Lower lobe of right lung (tissue), 2 donors: ENCODE results near the gene VARS1. TPM values are rescaled to one million over a fixed set of nuclear protein-coding genes. Genes with fewer than 3 reads are reported as not detected.

Experiments used
- ATAC-seq, 2 donors: fragments of 200-7000 bp; cut with Tn5 transposase; one replicate each; pipeline ENCODE4 v1.9.1; 2020 to 2022; ENCODE audit warnings: mild to moderate bottlenecking in 2 of 2, moderate library complexity in 2 of 2
- DNase-seq: peaks from one replicate; pipeline ENCODE4 v3.0.0-alpha.2; 2020
- H3K27ac ChIP-seq: fragments of 200-600 bp; one replicate; pipeline ENCODE4 v1.8.0; 2022
- H3K27me3 ChIP-seq: fragments of 200-600 bp; one replicate; pipeline ENCODE4 v1.8.0; 2022; ENCODE audit warnings: low read depth
- H3K36me3 ChIP-seq: fragments of 200-600 bp; one replicate; pipeline ENCODE4 v1.8.0; 2022; ENCODE audit warnings: mild to moderate bottlenecking
- H3K4me1 ChIP-seq: fragments of 200-600 bp; one replicate; pipeline ENCODE4 v1.8.0; 2022
- H3K4me3 ChIP-seq: fragments of 200-600 bp; one replicate; pipeline ENCODE4 v1.8.0; 2022; ENCODE audit warnings: mild to moderate bottlenecking
- H3K9me3 ChIP-seq: fragments of 200-600 bp; one replicate; pipeline ENCODE4 v1.8.0; 2022
- CTCF ChIP-seq: fragments of 200-600 bp; IDR thresholded peaks from one replicate; pipeline ENCODE4 v1.8.0; 2022; ENCODE audit warnings: antibody characterized with exemption, mild to moderate bottlenecking
- intact Hi-C: fragments of 100-400 bp; cut with DNase I; formaldehyde crosslinking; loops from one replicate; pipeline ENCODE4 v1.11.0; 2022
- total RNA-seq: library from RNA; stranded (reverse); fragmentation: NEBNext Ultra II Directional; extraction: Animal tissue kit (Norgen Biotek cat#: 25700); gene quantifications from one replicate; pipeline ENCODE4 v1.2.1, GENCODE V29; 2021
- donor health status: DM: no; HTN: yes; CAD: no; lungs with severe emphysema.

Gene VARS1
- total RNA-seq, 1 donor from 2014 or later = 44.1 TPM

GRCh38 chr6:31778999-31779885 is 16.3 kb downstream of the VARS1 start:
- peaks cover 58% of the 10 kb centered on the region for H3K36me3 ChIP-seq
- no peak overlapping the region for H3K27ac ChIP-seq
- H3K27me3 ChIP-seq = no peaks in the 10 kb centered on the region
- H3K4me3 ChIP-seq = no peak overlapping the region
- DNase-seq (no peak), ATAC-seq (no peak)
- no peak for TF ChIP-seq CTCF
- intact Hi-C loops = no loop called here
- H3K4me1 ChIP-seq = peaks cover 13% of the 10 kb centered on the region
- H3K9me3 ChIP-seq = no peaks in the 10 kb centered on the region

GRCh38 chr6:31778193-31778592 is 17.4 kb downstream of the VARS1 start:
- TF ChIP-seq CTCF = no peak
- DNase-seq (no peak), ATAC-seq (no peak)
- no peak overlapping the region for H3K4me3 ChIP-seq
- no peak overlapping the region for H3K27ac ChIP-seq
- H3K36me3 ChIP-seq = peaks cover 50% of the 10 kb centered on the region
- peaks cover 13% of the 10 kb centered on the region for H3K4me1 ChIP-seq
- no peaks in the 10 kb centered on the region for H3K27me3 ChIP-seq
- intact Hi-C loops = no loop called here
- H3K9me3 ChIP-seq = no peaks in the 10 kb centered on the region

- TF ChIP-seq CTCF = no peak
Observed at GRCh38 chr6:31777667-31778050, 17.9 kb downstream of the VARS1 start.

GRCh38 chr6:31776989-31777666 is 18.4 kb downstream of the VARS1 start, which contains the start of gene VWA7:
TSS of gene VWA7 (minus strand) at chr6:31777328. CDS start at chr6:31776779, 549 bp downstream.
- H3K4me3 ChIP-seq = peak within 1 kb of the TSS; percentile 33
- intact Hi-C loops = no loop called here
- no peaks in the 10 kb centered on the region for H3K27me3 ChIP-seq

More at GRCh38 chr6:31777667-31778050, 17.9 kb downstream of the VARS1 start:
- Histone ChIP-seq H3K4me1 (peaks cover 13% of the 10 kb centered on the region), H3K27ac (peak overlapping the region; percentile 50), H3K27me3 (no peaks in the 10 kb centered on the region), H3K4me3 (no peak overlapping the region), H3K9me3 (no peaks in the 10 kb centered on the region), H3K36me3 (peaks cover 45% of the 10 kb centered on the region)
- intact Hi-C loops = no loop called here
- DNase-seq (no peak), ATAC-seq (no peak)

More at GRCh38 chr6:31776989-31777666, 18.4 kb downstream of the VARS1 start, which contains the start of gene VWA7:
- TF ChIP-seq CTCF = no peak
- DNase-seq (peak; percentile 83), ATAC-seq (peak; percentile 87 to 91)
- Histone ChIP-seq H3K36me3 (peaks cover 40% of the 10 kb centered on the region), H3K27ac (peak within 1 kb of the TSS; percentile 50), H3K9me3 (no peaks in the 10 kb centered on the region), H3K4me1 (peaks cover 13% of the 10 kb centered on the region)
